Left renal cortex interstitium (tissue), 4 donors: Measurements from ENCODE around the gene TEDC2. TPM values are rescaled to one million over a fixed set of nuclear protein-coding genes. Genes with fewer than 3 reads are reported as not detected.

ENCODE experiments used
- DNase-seq, 4 donors: peaks; one replicate each; pipeline ENCODE4 v3.0.0-alpha.2; 2013; ENCODE audit warnings: low read depth in 4 of 4, low spot score in 2 of 4, missing footprints in 1 of 4
- polyA plus RNA-seq, 4 donors: library from polyadenylated mRNA; unstranded; fragments of 120-200 nt; gene quantifications; one replicate each; pipeline ENCODE4 v1.2.1, GENCODE V29; 2013; ENCODE audit not compliant: insufficient read length in 4 of 4

TEDC2 gene
- polyA plus RNA-seq, 4 donors, result 7.3 to 16.6 (median 12.2) TPM

DNA sequence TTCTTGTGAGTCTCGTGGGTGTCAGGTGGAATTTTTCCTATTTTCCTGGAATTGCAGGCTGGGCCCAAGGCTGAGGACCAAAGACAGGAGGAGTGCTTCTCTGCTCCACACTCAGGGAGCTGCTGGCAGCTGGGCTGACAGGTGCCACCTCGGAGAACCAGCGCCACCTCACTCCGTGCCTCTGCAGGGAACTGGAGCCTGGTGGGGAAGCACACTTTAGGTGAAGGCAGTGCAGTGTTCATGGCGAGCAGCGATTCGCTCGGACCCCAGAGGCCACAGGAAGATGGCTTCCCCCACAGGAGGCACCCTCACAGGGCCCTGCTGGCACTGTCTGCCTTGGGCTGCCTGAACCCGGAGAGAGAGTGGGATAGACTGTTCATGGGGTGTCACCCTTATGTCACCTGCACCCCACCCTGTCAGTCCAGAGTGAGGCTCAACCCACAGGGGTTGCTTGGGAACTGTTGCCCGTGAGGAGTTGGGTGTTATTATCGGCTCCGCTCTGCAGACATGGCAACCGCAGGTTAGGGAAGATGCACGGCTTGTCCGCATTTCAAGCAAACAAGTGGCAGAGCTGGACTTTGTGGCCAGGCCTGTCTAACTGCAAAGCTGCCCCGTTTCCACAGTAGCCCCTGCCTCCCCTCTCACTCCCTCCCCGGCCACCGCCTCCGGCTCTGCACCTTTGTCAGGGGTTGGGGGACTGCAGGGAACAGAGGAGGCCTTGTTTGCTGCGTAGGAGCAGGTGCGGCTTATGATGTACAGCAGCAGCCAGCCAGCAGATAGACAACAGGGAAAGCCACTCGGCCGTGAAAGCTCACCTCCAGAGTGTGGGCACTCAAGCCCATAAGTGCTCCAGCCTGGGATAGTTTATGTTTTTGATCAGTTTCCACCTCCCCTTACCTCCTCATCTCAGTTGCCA, 30.5 kb downstream of the TEDC2 start:
- no peak for DNase-seq

DNA sequence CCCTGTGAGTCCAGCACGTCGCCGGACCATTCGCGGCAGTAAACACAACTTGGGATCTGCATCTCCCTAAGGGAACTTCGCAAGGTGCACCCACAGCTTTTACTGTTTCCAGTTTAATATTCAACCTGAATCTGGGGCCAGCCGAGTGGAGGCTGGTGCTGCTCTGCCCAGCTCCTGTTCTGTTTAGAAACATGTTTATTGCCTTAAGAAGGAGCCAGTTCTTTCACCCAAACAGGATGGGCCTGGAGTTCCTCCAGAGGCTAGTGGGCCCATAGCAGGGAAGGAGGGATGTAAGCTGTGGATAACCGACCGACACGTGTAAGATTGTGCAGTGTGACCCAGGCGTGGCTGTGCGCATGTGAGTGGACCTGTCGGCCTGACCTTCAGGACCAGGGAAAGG, 32.4 kb downstream of the TEDC2 start:
- no peak for DNase-seq

DNA sequence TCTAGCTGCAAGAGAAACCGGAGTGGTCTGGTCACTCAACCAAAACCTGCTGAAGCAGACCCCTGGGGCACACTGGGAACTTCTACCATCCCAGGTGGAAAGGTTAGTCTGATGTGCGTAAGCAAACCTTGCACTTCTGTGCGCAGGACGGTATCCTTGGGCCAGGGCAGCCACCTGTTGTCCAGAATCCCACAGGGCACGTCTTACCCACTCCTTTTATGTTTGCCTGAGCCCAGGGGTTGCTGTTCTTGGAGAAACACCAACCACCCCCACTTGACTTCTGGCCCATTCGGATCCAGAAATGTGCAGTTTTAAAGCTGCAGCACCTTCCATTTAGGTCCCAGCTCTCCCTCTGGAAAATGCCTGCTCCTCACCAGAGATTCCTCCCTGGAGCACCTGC, 33.7 kb downstream of the TEDC2 start:
- no peak for DNase-seq

DNA sequence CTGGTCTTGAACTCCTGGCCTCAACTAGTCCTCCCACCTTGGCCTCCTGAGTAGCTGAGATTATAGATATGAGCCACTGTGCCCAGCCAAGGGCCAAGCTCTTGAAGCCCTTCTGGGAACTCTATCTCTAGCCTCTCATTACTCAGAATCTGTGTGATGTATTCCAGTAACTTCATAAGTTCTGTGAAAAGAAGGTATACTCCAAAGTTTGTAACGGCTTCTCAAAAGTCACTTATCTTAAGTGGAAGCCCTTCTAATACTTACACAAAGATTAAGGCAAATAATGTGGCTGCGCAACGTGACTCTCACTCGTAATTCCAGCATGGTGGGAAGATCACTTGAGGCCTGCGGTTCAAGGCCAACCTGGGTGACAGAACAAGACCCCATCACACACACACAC, 34.7 kb downstream of the TEDC2 start:
- no peak for DNase-seq

DNA sequence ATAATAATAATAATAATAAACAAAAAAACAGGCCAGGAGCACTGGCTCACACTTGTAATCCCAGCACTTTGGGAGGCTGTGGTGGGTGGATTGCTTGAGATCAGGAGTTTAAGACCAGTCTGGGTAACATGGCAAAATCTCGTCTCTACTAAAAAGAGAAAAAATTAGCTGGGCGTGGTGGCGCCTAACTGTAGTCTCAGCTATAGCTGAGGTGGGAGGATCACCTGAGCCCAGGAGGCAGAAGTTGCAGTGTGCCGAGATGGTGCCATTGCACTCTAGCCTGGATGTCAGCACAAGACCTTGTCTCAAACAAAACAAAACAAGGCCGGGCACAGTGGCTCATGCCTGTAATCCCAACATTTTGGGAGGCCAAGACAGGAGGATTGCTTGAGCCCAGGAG, 35.1 kb downstream of the TEDC2 start:
- DNase-seq, result no peak

DNA sequence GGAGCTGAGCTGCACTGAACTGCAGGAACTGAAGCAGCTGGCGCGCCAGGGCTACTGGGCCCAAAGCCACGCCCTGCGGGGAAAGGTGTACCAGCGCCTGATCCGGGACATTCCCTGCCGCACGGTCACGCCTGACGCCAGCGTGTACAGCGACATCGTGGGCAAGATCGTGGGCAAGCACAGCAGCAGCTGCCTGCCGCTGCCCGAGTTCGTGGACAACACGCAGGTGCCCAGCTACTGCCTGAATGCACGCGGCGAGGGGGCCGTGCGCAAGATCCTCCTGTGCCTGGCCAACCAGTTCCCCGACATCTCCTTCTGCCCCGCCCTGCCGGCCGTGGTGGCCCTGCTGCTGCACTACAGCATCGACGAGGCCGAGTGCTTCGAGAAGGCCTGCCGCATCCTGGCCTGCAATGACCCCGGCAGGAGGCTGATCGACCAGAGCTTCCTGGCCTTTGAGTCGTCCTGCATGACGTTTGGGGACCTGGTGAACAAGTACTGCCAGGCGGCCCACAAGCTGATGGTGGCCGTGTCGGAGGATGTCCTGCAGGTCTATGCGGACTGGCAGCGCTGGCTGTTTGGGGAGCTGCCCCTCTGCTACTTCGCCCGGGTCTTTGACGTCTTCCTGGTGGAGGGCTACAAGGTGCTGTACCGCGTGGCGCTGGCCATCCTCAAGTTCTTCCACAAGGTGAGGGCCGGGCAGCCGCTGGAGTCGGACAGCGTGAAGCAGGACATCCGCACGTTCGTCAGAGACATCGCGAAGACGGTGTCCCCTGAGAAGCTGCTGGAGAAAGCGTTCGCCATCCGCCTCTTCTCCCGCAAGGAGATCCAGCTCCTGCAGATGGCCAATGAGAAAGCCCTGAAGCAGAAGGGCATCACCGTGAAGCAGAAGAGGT, 36.6 kb downstream of the TEDC2 start:
- no peak for DNase-seq

DNA sequence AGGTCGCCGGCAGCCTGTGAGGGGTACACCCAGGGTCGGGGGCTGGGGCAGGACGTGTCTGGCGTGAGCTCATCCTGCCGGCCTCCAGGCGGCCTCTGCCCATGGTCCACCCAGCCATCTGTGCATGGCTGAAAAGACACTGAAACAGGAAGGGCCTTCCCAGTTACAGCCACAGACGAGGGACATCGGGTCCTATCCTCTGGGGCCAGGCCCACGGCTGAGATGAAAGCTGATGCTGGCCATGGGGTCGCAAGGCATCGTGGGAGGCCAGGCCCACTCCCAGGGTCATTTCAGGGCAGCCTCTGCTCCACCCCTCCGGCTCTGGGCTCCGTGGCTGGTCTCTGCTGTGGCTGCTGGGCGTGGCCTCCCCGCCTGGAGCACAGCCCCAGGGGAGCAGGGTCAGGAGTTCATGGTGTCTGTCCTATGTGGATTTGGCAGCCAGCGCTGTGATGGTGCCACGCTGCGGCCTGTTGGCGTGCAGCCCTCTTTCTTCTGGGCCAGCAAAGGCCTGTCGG, 37.3 kb downstream of the TEDC2 start:
- no peak for DNase-seq

DNA sequence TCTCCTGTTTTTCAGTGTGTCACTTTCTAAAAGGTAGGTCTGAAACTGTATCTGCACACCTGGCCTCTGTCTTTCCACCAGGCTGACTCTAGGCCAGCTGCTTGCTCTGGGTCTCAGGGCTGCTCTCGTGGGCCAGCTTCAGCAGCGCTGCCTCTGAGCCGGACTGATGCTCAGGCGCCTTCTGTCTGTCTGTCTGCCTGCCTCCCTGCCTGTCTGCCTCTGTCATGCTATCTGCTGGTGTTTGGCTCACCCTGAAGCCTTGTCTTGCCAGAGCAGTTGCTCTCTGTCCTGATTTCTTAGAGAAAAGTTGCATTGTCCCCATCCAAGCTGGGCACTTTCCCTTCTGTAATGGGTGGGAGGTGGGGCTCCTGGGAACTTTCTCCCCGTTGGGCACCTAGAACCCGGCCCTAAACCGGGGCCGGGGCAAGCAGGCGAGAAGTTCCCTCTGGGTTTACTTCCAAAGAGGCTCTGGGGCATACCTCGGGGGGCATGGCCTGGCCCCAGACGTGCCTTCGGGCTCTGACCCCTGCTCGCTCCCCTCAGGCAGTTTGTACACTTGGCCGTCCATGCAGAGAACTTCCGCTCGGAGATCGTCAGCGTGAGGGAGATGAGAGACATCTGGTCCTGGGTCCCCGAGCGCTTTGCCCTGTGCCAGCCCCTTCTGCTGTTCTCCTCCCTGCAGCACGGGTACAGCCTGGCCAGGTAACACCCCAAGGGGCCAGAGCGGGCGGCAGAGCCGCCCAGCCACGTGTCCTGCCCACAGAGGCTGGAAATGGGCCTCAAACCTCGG, 38.0 kb downstream of the TEDC2 start:
- no peak for DNase-seq

DNA sequence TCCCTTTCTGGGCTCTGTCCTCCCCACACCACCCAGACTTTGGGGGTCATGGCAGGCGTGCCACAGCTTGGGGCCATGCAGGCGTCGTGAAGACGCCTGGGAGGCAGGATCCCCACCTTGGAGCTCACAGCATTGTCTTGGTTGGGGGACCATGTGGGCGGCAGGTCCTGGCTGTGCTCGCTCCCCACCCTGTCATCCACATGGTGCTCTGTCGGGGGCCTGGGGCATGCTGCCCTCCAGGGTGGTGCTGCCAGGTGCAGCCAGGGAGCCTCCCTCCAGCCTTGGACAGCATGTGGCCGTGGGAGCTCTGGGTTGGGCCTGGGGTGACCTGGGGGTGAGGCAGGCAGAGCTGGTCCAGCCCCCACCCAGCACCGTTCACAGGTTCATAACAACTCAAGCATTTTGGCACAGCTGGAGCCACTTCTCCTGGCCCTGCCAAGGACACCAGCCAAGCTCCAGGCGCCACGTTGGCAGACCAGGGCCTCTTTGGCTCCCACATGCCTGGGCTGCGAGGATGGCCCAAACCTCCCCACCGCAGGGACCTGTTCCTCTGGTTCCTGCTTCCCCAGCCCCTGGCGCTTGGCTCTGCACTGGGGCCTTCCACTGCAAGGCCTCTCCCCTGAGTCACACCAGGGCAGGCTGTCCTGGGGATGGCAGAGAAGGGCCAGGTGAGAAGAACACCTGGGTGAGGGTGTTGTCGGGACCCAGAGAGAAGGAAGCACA, 38.8 kb downstream of the TEDC2 start:
- no peak for DNase-seq

DNA sequence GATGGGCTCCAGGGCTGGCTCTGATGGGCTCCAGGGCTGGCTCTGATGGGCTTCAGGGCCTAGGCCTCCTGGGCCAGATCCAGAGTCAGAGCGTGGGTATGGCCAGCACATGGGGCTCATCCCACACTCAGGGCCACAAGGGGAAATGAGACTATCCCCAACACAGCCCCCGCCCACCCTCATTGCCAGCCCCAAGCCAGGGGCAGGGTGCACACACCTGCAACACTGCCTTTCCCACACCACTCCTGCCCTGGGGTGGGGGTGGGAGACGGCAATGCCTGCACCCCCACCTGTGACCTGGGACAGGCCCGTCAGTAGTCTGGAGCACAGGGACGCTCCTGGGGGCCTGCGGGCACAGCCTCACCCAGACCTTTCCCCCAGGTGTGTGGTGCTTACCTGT, 39.5 kb downstream of the TEDC2 start:
- DNase-seq, result no peak

DNA sequence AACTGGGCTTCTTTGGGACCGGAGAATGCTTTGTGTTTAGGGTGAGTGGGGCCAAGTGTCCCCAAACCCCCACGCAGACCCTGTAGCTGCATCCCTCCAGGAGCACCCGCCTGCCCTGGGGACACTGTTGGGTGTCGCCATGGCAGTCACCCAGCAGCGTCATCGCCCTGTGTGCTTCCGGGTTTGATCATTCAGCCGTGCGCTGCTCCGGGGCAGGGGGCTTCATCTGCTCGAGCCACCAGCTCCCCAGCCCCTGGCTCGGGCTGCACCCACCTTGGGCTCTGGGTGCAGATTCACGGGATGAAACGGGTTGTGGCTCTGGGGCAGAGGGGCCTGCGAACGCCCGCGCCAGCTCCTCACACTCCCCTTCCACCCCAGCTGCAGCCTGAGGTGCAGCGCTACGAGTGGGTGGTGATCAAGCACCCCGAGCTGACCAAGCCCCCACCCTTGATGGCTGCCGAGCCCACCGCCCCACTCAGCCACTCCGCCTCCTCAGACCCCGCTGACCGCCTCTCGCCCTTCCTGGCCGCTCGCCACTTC, 40.1 kb downstream of the TEDC2 start:
- no peak for DNase-seq

DNA sequence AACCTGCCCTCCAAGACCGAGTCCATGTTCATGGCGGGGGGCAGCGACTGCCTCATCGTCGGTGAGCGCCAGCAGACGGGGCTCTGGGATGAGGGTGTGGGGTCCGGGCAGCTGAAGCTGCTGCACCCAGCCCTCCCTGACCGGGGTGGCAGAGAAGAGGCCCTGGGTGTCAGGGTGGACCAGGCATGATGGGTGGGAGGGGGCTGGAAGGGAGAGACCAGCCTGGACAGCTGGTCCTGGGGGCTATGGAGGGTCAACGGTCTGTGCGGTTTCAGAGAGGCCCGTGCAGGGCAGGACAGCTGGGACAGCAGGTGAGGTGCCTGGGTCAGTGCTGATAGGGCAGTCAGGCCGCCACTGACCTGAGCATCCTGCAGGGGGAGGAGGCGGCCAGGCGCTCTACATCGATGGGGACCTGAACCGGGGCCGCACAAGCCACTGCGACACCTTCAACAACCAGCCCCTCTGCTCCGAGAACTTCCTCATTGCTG, 40.6 kb downstream of the TEDC2 start:
- no peak for DNase-seq

DNA sequence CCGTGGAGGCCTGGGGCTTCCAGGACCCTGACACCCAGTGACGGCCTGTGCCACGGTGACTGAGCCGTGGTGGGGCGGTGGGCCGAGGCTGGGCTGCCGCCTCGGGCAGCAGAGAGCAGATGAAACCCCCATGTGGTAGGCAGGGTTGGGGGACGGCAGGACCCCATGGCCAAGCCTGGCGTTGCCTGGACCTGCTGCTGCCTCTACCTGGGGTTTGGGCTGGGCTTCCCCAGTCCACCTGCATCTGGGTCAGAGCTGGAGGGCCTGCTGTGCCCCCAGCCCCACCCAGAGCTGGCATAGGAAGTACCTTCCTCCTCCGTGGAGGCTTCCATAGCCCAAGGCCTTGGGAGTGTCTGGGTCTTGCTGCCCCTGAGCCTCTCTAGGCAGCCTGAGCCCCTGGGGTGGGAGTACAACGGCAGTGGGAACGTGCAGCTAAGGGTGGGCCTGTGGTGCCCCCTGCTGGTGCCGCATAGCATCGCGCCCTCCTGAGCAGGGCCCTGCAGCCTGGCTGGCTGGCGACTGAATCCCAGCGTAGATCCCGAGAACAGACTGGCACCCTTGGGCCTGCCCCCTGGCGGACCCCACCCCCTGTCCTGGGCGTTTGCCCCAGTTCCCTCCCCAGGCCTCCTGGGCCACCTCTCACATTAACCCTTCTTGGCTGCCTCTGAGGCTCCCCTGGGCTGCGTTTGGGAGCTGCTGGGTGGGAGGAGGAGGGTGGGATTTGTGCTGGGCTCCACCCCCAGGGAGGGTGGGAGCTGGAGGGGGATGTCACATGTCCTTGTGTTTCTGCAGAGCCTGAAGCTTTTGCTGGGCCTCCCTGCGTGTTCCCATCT, 41.2 kb downstream of the TEDC2 start:
- DNase-seq, result peak; percentile 74 to 84 (median 81)

DNA sequence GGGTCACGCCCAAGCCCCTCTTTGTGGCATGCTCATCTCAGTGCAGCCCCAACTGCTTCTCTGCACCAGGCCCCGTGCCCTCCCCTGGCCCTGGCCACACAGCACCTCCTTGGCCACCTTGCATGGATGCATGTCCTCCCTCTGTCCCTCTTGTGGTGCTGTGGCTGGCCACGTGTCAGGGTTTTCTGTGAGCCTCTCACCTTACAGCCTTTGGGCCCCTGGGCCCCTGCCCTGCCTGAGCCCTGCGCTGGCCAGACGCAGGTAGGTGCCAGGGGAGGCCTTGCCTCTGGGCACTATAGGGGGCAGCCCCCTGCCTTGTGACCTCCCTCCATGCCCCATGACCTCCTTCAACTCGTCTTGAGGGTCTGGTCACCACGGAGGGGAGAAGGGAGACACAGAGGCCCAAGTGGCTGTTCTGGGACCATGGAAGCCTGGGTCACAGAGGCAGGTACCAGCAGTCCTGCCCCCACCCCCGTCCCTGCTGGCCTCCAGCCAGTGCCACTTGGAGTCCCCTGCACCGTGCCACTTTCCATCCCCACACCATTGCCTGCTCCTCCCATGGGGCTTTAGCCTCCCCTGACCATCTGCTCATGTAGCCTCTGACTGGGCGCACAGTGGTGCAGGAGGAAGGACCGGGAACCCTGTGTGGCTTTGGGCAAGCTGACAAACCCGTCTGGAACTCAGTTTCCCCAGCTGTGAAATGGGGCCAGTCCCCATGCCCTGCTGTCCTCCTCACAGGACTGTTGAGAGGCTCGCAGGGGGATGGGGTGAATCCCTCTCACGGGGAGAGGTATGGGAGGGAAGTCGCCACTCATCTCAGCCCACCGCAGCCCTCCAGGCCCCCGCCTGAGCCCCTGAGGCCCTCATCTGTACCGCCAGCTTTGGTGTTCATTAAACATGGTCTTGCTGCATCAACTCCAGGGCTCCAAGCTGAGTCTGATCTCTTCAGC, 42.3 kb downstream of the TEDC2 start:
- DNase-seq, result no peak

DNA sequence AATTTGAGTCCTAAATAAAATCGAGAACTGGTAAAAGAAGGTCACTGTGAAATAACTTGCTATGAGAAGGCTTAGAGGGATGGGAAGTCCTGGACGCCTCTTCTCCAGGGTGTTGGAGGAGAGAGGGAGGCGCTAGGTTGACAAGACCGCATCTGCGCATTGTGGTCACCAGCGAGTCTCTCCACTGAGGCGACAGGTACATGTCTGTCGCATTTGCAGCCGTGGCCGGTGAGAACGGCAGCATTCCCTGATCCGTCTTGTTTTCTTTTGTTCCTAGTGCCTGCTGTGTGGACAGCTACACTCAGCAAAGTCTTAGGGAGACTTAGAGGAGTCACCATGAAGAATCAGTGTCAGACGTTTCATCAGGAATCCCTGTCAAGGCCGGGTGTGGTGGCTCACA, 45.8 kb downstream of the TEDC2 start:
- no peak for DNase-seq

DNA sequence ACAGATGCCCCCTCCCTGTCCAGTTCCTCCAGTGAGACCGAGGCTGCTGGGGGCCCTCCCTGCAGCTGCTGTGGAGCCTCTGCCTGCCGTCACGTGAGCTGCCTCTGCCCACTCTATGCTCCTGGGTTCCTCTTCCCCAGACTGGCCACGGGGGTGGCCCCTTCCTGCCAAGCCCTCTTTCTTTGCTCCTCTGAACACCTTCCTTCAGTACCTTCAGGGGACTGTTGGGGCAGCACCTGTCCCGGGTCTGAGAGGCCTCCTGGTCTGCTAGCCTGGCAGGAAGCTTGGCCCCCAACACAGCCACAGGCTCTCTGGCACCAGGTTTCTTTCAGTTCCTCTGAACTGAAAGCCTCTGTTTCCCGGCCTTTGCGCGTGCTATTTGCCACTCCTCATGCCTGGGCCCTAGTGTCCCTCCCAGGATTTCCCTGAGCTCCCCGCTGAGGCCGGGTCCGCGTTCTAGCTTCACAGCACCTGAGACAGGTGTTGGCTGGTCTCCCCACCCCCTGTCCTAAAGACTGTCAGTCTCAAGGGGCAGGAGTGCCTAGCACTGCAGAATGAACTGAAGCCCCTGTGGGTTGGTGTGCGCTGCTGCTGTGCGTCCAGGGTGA, 47.2 kb downstream of the TEDC2 start:
- DNase-seq, result no peak

DNA sequence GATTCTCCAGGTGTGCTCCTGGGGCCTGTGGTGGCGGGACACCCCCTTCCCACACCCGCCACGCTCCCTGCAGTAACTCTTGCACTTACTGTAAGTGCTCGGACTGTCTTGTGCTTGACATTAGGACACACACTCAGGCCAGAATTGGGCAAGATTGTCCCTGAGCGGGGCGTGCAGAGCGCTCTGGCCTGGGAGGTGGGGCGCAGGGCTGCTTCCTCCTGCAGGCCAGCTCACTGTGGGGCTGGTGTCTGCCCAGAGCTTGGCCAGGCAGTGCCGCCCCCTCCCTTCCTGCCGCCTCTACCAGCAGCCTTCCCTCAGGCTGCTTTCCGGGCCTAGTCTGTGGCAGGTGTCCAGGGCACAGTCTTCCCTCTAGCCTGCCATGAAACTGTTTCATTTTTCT, 47.8 kb downstream of the TEDC2 start:
- DNase-seq, result no peak
